ENCODE data around the gene SMIM1. TPM values are rescaled to one million over a fixed set of nuclear protein-coding genes. Genes with fewer than 3 reads are reported as not detected.
A peak's percentile ranks its signal among the peaks of the same experiment; 100 is the strongest.
"Not testable (repeated sequence)": the region's sequence is repeated elsewhere in the genome, so short reads cannot be mapped to it uniquely, and the experiment has no call there.

The SMIM1 gene
- total RNA-seq: not detected in 2 replicates

DNA sequence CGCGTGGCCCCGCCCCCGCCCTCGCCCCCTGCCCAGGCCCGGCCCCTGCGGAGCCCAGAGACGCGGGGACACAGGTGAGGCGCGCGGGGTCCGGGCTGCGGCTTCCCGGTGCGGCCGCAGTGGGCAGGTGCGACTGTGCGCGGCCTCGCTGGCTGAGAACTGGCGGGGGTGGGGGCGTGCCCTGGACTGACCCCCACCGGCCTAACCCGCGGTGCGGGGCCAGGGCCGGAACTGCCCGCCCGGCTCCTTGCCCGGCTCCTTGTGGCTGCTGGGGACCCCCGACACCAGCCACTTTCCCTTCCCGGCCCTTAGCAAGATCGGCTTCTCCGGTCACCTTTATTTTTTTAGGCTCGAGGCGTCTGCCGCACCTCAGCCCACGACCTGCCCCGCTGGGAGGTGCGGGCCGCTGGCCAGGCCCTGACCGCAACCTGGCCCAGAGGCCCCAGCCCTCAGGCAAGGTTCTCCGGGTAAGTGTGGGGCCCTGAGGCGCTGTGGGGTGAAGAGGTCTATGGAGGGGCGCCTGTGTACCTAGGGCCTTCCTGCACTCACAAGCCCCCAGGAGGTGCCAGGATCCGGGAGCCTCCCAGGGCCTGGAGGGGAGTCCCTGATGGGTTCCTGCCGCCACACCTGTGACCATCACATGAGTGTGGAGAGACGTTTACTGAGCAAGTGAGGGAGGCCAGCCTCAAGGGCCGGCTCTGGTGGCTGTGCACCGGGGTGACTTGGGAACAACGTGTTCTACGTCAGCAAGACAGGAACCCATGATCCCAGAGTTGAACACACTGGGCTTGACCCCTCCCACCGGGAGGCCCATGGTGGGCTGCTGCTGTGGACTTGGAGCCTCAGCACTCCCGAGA is at the start of gene SMIM1:
TSS of gene SMIM1 (plus strand) at position 35 of the 857 bp plus-strand sequence. CDS start 2,625 bp downstream, outside the sequence.
- DNase-seq (ENCODE audit: low read depth): no peak
- Histone ChIP-seq H3K36me3 (ENCODE audit: control insufficient read depth, insufficient read depth, low read length) (no peaks in the 10 kb centered on the region), H3K27me3 (ENCODE audit: control insufficient read depth, insufficient read depth, low read length) (peaks cover 8% of the 10 kb centered on the region), H3K4me3 (ENCODE audit: low read depth, low read length) (peak within 1 kb of the TSS; percentile 52)
- no peak for TF ChIP-seq CTCF (IDR thresholded peaks at IDR 0.05; ENCODE audit: insufficient read depth, low read length, poor library complexity, severe bottlenecking)

DNA sequence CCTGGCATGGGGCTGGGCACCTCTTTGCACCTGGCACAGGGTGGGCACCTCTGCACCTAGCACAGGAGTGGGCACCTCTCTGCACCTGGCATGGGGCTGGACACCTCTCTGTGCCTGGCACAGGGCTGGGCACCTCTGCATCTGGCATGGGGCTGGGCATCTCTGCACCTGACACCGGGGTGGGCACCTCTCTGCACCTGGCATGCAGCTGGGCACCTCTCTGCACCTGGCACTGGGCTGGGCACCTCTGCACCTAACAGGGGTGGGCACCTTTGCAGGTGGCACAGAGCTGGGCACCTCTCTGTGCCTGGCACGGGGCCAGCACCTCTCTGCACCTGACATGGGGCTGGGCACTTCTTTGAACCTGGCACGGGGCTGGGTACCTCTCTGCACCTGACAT is 49.7 kb upstream of the SMIM1 start:
- Histone ChIP-seq H3K36me3 (ENCODE audit: control insufficient read depth, insufficient read depth, low read length) (no peaks in the 10 kb centered on the region), H3K27me3 (ENCODE audit: control insufficient read depth, insufficient read depth, low read length) (peaks cover 28% of the 10 kb centered on the region), H3K4me3 (ENCODE audit: low read depth, low read length) (no peak overlapping the region)
- no peak for TF ChIP-seq CTCF (IDR thresholded peaks at IDR 0.05; ENCODE audit: insufficient read depth, low read length, poor library complexity, severe bottlenecking)
- no peak for DNase-seq (ENCODE audit: low read depth)

- not testable (repeated sequence) for H3K36me3 ChIP-seq (ENCODE audit: control insufficient read depth, insufficient read depth, low read length); H3K4me3 ChIP-seq (ENCODE audit: low read depth, low read length); DNase-seq (ENCODE audit: low read depth)
- peaks cover 17% of the 10 kb centered on the region for H3K27me3 ChIP-seq (ENCODE audit: control insufficient read depth, insufficient read depth, low read length)
- TF ChIP-seq CTCF (IDR thresholded peaks at IDR 0.05; ENCODE audit: insufficient read depth, low read length, poor library complexity, severe bottlenecking): peak; percentile 97
These were observed 48.0 kb upstream of the SMIM1 start for GRCh38 chr1:3724416-3725030.

GRCh38 chr1:3725366-3725765 is 47.2 kb upstream of the SMIM1 start:
- no peak for TF ChIP-seq CTCF (IDR thresholded peaks at IDR 0.05; ENCODE audit: insufficient read depth, low read length, poor library complexity, severe bottlenecking)

DNA sequence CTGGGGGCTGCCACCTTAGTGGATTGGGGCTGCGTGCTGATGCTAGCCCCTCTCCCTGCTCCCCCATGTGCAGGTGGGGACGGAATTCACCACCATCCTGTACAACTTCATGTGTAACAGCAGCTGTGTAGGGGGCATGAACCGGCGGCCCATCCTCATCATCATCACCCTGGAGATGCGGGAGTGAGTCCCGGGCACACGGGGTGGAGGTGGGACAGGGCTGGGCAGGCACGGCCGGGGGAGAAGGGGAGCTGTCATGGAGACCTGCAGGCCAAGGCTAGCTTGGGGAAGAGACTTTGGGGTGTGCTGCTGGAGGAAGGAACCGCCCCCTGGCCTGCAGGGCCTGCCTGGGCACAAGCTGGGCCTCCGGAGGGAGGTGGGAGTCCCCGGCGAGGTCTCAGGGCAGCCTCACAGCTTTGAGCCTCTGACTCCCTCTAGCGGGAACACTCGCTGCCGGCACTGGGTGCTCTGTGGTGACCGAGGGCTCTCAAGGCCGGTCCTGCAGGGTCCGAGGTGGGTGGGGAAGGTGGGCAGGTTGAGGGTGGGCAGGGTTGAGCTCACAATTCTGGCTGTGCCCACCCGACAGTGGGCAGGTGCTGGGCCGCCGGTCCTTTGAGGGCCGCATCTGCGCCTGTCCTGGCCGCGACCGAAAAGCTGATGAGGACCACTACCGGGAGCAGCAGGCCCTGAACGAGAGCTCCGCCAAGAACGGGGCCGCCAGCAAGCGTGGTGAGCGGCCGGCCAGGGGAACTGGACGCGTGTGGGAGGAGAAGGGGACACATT is 45.3 kb upstream of the SMIM1 start:
- peaks cover 33% of the 10 kb centered on the region for H3K27me3 ChIP-seq (ENCODE audit: control insufficient read depth, insufficient read depth, low read length)
- H3K4me3 ChIP-seq (ENCODE audit: low read depth, low read length): no peak overlapping the region
- TF ChIP-seq CTCF (IDR thresholded peaks at IDR 0.05; ENCODE audit: insufficient read depth, low read length, poor library complexity, severe bottlenecking): peak; percentile 56
- no peaks in the 10 kb centered on the region for H3K36me3 ChIP-seq (ENCODE audit: control insufficient read depth, insufficient read depth, low read length)
- DNase-seq (ENCODE audit: low read depth): no peak

More at GRCh38 chr1:3725366-3725765, 47.2 kb upstream of the SMIM1 start:
- H3K27me3 ChIP-seq (ENCODE audit: control insufficient read depth, insufficient read depth, low read length): peaks cover 21% of the 10 kb centered on the region
- DNase-seq (ENCODE audit: low read depth): no peak
- H3K4me3 ChIP-seq (ENCODE audit: low read depth, low read length): no peak overlapping the region
- H3K36me3 ChIP-seq (ENCODE audit: control insufficient read depth, insufficient read depth, low read length): no peaks in the 10 kb centered on the region
